Measurements from ENCODE around the gene PSD.

Gene PSD

DNA sequence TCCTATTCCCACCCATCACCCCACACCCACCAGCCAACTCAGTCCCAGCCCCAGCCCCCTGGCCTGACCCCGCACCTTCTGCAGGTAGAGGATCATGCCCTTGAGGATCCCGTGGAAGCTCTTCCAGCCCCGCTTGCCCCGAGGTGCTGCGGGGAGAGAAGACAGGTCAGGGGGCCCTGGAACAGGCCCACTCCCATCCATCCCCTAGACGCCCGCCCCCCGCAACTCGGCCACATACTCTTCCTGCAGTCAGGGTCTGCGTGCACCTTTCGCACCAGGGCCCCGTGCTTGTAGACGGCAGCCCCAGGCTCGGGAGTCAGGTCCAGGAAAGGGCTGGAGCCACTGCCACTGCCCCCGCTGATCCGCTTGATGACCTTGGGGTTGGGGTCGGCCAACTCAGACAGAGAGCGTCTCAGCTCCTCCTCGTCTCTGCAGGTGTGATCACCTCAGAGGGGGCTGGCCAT, 13.4 kb downstream of the PSD start:
- Histone ChIP-seq H3K36me3 (ENCODE audit: control insufficient read depth, insufficient read depth, low read length) (peaks cover 13% of the 10 kb centered on the region), H3K4me1 (ENCODE audit: control insufficient read depth, insufficient read depth, low read length) (peaks cover 51% of the 10 kb centered on the region), H3K4me3 (ENCODE audit: low read length) (no peak overlapping the region), H3K9ac (ENCODE audit: low read length) (no peak overlapping the region), H3K27ac (ENCODE audit: low read depth, low read length) (peak overlapping the region; percentile 96), H3K27me3 (ENCODE audit: control insufficient read depth, insufficient read depth, low read length) (peaks cover 9% of the 10 kb centered on the region)

DNA sequence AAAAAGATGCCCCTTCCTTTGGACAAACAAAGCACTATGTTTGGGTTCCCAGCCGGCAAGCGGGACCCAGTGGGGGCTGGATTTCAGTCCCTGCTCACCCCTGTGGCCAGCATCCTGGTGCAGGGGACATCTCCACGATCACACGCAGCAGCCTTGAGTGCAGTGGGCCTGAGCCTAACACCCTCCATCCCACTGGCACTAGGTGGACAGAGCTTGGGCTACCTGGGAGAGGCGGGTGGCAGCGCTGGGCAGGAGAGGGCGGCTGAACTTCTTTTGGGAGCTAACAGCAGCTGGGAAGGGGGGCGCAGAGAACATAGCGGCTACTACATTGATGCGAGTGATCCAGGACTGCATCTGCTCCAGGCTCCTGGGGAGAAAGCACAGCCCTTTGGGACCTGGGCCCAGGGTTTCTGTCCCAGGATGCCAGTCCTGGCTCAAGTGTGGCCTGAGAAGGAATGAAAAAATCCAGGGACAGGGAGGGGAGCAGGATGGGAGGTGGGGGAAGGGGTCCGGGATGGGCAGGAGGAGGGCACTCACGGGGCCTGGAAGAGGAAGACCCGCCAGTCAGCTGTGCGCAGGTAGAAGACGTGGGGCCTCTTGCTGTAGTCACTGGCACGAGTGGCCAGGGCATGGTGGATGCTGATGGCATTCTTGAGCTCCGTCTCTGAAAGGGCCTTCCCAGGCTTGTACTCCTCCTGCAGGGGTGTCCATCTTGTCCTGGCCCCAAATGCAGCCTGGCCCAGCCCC, 14.1 kb downstream of the PSD start:
- Histone ChIP-seq H3K27me3 (ENCODE audit: control insufficient read depth, insufficient read depth, low read length) (peaks cover 6% of the 10 kb centered on the region), H3K4me3 (ENCODE audit: low read length) (no peak overlapping the region), H3K4me1 (ENCODE audit: control insufficient read depth, insufficient read depth, low read length) (peaks cover 53% of the 10 kb centered on the region), H3K27ac (ENCODE audit: low read depth, low read length) (peak overlapping the region; percentile 96), H3K36me3 (ENCODE audit: control insufficient read depth, insufficient read depth, low read length) (peaks cover 13% of the 10 kb centered on the region), H3K9ac (ENCODE audit: low read length) (peak overlapping the region; percentile 2)

DNA sequence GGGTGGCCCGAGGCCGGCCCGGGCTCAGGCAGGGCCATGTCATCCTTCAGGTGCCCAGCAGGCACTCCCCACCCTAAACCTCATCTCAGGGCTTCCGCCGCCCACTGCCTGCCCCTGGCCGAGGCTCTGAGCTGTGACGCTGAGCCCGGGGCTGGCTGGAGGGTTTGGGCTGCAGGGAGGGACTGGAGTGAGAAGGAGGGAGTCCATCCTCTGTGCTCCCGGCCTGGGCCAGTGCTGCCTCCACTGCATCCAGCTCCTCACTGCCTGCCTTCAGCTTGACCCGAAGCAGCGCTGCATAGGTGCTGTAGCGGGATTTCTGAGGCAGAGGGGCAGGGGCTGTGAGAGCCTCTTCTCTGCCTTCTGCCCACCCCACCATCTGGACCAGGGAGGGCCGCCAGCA, 15.5 kb downstream of the PSD start:
- no peaks in the 10 kb centered on the region for H3K27me3 ChIP-seq (ENCODE audit: control insufficient read depth, insufficient read depth, low read length)
- H3K27ac ChIP-seq (ENCODE audit: low read depth, low read length): peak overlapping the region; percentile 97
- no peak overlapping the region for H3K4me3 ChIP-seq (ENCODE audit: low read length)
- H3K36me3 ChIP-seq (ENCODE audit: control insufficient read depth, insufficient read depth, low read length): peaks cover 13% of the 10 kb centered on the region
- peaks cover 56% of the 10 kb centered on the region for H3K4me1 ChIP-seq (ENCODE audit: control insufficient read depth, insufficient read depth, low read length)
- H3K9ac ChIP-seq (ENCODE audit: low read length): no peak overlapping the region

DNA sequence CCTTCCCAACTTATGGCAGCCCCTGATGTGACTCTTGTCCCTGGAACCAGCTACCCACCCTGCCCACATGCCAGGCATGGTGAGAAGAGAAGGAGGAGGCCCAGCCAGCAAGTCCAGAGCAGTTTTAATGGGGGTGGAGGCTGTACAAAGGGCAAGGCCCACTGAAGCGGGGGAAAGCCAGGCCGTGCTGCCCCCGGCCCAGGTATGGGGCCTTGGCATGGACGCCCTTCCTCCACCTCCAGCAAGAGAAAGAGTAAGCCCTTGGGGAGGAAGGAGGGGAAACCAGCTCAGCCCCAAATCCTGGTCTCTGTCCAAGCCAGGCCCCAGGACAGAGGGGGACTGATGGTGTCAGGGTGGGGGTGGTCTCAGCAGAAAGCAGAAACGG, 16.1 kb downstream of the PSD start:
- peaks cover 59% of the 10 kb centered on the region for H3K4me1 ChIP-seq (ENCODE audit: control insufficient read depth, insufficient read depth, low read length)
- H3K27me3 ChIP-seq (ENCODE audit: control insufficient read depth, insufficient read depth, low read length): no peaks in the 10 kb centered on the region
- peak overlapping the region; percentile 97 for H3K27ac ChIP-seq (ENCODE audit: low read depth, low read length)
- no peak overlapping the region for H3K9ac ChIP-seq (ENCODE audit: low read length)
- no peak overlapping the region for H3K4me3 ChIP-seq (ENCODE audit: low read length)
- peaks cover 13% of the 10 kb centered on the region for H3K36me3 ChIP-seq (ENCODE audit: control insufficient read depth, insufficient read depth, low read length)

DNA sequence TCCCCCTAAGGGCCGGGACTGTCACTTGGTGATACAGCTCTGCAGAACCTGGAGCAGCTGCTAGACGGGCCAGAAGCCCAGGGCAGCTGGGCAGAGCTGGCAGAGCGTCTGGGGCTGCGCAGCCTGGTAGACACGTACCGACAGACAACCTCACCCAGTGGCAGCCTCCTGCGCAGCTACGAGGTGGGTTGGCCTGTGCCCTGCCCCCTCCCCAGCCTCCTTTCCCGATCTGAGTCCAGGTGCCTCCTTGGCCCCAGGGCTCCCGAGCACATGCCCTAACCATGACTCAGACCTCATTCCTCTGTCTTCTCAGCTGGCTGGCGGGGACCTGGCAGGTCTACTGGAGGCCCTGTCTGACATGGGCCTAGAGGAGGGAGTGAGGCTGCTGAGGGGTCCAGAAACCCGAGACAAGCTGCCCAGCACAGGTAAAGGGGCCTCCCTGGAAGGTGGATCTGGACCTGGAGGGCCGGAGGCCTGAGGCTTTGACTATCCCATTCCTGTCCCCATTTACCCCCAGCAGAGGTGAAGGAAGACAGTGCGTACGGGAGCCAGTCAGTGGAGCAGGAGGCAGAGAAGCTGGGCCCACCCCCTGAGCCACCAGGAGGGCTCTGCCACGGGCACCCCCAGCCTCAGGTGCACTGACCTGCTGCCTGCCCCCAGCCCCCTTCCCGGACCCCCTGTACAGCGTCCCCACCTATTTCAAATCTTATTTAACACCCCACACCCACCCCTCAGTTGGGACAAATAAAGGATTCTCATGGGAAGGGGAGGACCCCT, 16.7 kb downstream of the PSD start:
- Histone ChIP-seq H3K4me1 (ENCODE audit: control insufficient read depth, insufficient read depth, low read length) (peaks cover 62% of the 10 kb centered on the region), H3K36me3 (ENCODE audit: control insufficient read depth, insufficient read depth, low read length) (peaks cover 14% of the 10 kb centered on the region), H3K4me3 (ENCODE audit: low read length) (no peak overlapping the region), H3K27ac (ENCODE audit: low read depth, low read length) (peak overlapping the region; percentile 97), H3K9ac (ENCODE audit: low read length) (peak overlapping the region; percentile 17), H3K27me3 (ENCODE audit: control insufficient read depth, insufficient read depth, low read length) (no peaks in the 10 kb centered on the region)

DNA sequence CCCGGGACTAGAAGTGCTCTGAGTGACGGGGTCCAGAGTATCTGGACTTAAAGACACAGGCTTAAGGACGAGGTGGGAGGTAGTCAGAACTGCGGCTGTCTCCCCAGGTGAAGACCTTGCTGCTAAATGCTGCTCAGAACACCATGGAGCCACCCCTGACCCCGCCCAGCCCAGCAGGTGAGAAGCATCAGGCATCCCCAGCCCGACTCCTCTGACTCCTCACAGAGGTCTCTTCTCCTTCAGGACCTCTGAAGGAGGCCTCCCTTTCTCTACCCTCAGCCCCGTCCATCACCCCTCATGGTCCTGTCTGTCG, 17.3 kb downstream of the PSD start:
- peaks cover 68% of the 10 kb centered on the region for H3K4me1 ChIP-seq (ENCODE audit: control insufficient read depth, insufficient read depth, low read length)
- peaks cover 16% of the 10 kb centered on the region for H3K36me3 ChIP-seq (ENCODE audit: control insufficient read depth, insufficient read depth, low read length)

DNA sequence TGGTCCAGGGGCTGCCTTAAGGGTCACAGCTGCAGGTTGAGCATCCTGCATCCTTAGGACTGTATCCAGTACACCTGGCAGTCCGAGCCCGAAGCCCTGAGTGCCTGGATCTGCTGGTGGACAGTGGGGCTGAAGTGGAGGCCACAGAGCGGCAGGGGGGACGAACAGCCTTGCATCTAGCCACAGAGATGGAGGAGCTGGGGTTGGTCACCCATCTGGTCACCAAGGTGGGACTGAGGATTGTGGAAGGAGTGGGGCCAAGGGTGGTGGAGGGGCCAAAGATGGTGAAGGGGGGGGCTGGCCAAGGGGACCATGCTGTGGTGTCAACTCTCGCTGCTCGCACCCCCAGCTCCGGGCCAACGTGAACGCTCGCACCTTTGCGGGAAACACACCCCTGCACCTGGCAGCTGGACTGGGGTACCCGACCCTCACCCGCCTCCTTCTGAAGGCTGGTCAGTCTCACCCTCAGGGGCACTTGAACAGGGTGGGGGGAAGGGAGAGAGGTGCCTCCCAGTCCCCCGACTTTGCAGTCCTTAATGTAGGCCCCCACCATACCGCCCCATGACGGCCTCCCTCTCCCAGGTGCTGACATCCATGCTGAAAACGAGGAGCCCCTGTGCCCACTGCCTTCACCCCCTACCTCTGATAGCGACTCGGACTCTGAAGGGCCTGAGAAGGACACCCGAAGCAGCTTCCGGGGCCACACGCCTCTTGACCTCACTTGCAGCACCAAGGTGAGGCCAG, 17.8 kb downstream of the PSD start:
- peaks cover 64% of the 10 kb centered on the region for H3K4me1 ChIP-seq (ENCODE audit: control insufficient read depth, insufficient read depth, low read length)
- H3K9ac ChIP-seq (ENCODE audit: low read length): no peak overlapping the region
- H3K27me3 ChIP-seq (ENCODE audit: control insufficient read depth, insufficient read depth, low read length): no peaks in the 10 kb centered on the region
- H3K4me3 ChIP-seq (ENCODE audit: low read length): no peak overlapping the region
- peak overlapping the region; percentile 97 for H3K27ac ChIP-seq (ENCODE audit: low read depth, low read length)
- peaks cover 16% of the 10 kb centered on the region for H3K36me3 ChIP-seq (ENCODE audit: control insufficient read depth, insufficient read depth, low read length)

More for the DNA sequence above, 17.3 kb downstream of the PSD start:
- Histone ChIP-seq H3K9ac (ENCODE audit: low read length) (no peak overlapping the region), H3K27me3 (ENCODE audit: control insufficient read depth, insufficient read depth, low read length) (no peaks in the 10 kb centered on the region), H3K4me3 (ENCODE audit: low read length) (no peak overlapping the region), H3K27ac (ENCODE audit: low read depth, low read length) (peak overlapping the region; percentile 97)

DNA sequence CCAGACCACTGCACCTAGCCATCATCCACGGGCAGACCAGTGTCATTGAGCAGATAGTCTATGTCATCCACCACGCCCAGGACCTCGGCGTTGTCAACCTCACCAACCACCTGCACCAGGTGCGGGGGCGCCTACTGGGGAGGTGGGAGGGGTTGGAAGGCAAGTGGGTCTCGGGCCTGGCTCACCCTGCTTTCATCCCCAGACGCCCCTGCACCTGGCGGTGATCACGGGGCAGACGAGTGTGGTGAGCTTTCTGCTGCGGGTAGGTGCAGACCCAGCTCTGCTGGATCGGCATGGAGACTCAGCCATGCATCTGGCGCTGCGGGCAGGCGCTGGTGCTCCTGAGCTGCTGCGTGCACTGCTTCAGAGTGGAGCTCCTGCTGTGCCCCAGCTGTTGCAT, 18.5 kb downstream of the PSD start:
- Histone ChIP-seq H3K4me1 (ENCODE audit: control insufficient read depth, insufficient read depth, low read length) (peaks cover 57% of the 10 kb centered on the region), H3K4me3 (ENCODE audit: low read length) (no peak overlapping the region), H3K27me3 (ENCODE audit: control insufficient read depth, insufficient read depth, low read length) (no peaks in the 10 kb centered on the region), H3K9ac (ENCODE audit: low read length) (no peak overlapping the region), H3K27ac (ENCODE audit: low read depth, low read length) (peak overlapping the region; percentile 97), H3K36me3 (ENCODE audit: control insufficient read depth, insufficient read depth, low read length) (peaks cover 16% of the 10 kb centered on the region)

DNA sequence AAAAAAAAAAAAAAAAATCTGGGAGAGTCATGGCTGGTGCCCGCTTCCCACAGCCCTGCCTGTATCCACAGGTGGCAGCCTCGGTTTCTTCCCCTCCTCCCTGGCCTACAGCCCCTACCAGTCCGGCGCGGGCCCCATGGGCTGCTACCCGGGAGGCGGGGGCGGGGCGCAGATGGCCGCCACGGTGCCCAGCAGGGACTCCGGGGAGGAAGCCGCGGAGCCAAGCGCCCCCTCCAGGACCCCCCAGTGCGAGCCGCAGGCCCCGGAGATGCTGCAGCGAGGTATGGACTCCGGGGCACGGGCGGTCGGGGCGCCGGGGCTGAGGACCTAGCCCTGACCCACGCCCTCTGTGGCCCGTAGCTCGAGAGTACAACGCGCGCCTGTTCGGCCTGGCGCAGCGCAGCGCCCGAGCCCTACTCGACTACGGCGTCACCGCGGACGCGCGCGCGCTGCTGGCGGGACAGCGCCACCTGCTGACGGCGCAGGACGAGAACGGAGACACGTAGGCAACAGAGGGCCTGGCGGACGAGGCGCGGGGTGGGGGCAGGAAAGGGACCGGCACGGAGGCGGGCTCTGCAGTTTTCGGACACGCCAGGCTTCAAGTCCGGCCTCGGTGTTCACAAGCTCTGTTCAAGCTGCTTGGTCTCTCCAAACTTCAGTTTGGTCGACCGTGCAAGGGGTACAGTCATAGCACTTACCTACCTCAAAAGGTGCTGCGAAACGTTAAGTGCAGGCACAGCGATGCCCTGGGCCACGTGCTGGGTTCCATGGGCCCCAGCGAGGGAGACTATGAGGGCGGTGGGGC, 19.2 kb downstream of the PSD start:
- Histone ChIP-seq H3K9ac (ENCODE audit: low read length) (no peak overlapping the region), H3K27me3 (ENCODE audit: control insufficient read depth, insufficient read depth, low read length) (no peaks in the 10 kb centered on the region), H3K27ac (ENCODE audit: low read depth, low read length) (peak overlapping the region; percentile 97), H3K4me3 (ENCODE audit: low read length) (peak overlapping the region; percentile 42), H3K36me3 (ENCODE audit: control insufficient read depth, insufficient read depth, low read length) (peaks cover 16% of the 10 kb centered on the region), H3K4me1 (ENCODE audit: control insufficient read depth, insufficient read depth, low read length) (peaks cover 52% of the 10 kb centered on the region)

DNA sequence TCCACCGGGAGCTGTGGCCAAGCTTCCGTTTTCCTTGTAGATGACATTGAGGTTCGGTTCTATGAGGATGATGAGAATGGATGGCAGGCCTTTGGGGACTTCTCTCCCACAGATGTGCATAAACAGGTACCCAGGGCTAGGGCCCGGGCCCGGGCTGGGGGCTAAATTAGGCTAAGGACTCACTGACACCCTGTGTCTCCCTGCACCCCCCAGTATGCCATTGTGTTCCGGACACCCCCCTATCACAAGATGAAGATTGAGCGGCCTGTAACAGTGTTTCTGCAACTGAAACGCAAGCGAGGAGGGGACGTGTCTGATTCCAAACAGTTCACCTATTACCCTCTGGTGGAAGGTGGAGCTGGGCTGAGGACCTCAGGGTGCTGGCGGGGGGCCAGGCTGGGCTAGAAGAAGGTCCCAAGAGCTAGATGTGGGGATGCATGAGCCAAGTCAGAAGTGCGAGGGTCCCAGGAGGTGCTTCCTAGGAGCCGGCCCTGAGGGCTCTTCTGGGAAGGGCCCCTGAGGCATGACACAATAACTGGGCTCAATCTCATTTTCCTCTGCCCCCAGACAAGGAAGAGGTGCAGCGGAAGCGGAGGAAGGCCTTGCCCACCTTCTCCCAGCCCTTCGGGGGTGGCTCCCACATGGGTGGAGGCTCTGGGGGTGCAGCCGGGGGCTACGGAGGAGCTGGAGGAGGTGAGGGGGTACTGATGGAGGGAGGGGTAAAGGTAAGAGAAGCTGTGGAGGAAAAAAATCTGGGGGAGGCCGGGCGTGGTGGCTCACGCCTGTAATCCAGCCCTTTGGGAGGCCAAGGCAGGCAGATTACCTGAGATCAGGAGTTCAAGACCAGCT, 20.2 kb downstream of the PSD start:
- Histone ChIP-seq H3K9ac (ENCODE audit: low read length) (no peak overlapping the region), H3K27me3 (ENCODE audit: control insufficient read depth, insufficient read depth, low read length) (no peaks in the 10 kb centered on the region), H3K36me3 (ENCODE audit: control insufficient read depth, insufficient read depth, low read length) (peaks cover 16% of the 10 kb centered on the region), H3K27ac (ENCODE audit: low read depth, low read length) (peak overlapping the region; percentile 97), H3K4me1 (ENCODE audit: control insufficient read depth, insufficient read depth, low read length) (peaks cover 46% of the 10 kb centered on the region), H3K4me3 (ENCODE audit: low read length) (no peak overlapping the region)
